ENCODE results near the gene ARPC4. TPM values are rescaled to one million over a fixed set of nuclear protein-coding genes. Genes with fewer than 3 reads are reported as not detected.
A peak's percentile ranks its signal among the peaks of the same experiment; 100 is the strongest.

Gene ARPC4
- total RNA-seq, 4 donors from 2014 or later, result 111 to 165 (median 135) TPM

- Histone ChIP-seq H3K27ac (no peak overlapping the region), H3K4me1 (peaks cover 10 to 31% (median 17%) of the 10 kb centered on the region in 4 donors), H3K27me3 (no peaks in the 10 kb centered on the region), H3K4me3 (no peak overlapping the region), H3K9me3 (no peaks in the 10 kb centered on the region), H3K36me3 (peaks cover 0 to 71% (median 0%) of the 10 kb centered on the region in 3 donors)
- peak in 1 of 3 donors; percentile 3 for DNase-seq
- TF ChIP-seq POLR2A (IDR thresholded peaks at IDR 0.05), result no peak
- TF ChIP-seq, protein P1, sequence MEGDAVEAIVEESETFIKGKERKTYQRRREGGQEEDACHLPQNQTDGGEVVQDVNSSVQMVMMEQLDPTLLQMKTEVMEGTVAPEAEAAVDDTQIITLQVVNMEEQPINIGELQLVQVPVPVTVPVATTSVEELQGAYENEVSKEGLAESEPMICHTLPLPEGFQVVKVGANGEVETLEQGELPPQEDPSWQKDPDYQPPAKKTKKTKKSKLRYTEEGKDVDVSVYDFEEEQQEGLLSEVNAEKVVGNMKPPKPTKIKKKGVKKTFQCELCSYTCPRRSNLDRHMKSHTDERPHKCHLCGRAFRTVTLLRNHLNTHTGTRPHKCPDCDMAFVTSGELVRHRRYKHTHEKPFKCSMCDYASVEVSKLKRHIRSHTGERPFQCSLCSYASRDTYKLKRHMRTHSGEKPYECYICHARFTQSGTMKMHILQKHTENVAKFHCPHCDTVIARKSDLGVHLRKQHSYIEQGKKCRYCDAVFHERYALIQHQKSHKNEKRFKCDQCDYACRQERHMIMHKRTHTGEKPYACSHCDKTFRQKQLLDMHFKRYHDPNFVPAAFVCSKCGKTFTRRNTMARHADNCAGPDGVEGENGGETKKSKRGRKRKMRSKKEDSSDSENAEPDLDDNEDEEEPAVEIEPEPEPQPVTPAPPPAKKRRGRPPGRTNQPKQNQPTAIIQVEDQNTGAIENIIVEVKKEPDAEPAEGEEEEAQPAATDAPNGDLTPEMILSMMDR (IDR thresholded peaks at IDR 0.05), result no peak
Measured at GRCh38 chr3:9781978-9782603, 10.8 kb upstream of the ARPC4 start.

GRCh38 chr3:9782770-9783169 lies 10.1 kb upstream of the ARPC4 start:
- Histone ChIP-seq H3K27ac (no peak overlapping the region), H3K36me3 (peaks cover 0 to 74% (median 0%) of the 10 kb centered on the region in 3 donors)
- no peak for TF ChIP-seq POLR2A (IDR thresholded peaks at IDR 0.05)
- TF ChIP-seq, protein P1 (IDR thresholded peaks at IDR 0.05), result peak in 5 of 6 experiments; percentile 15 to 45 (median 19)

GRCh38 chr3:9783954-9784353 lies 8.9 kb upstream of the ARPC4 start:
- DNase-seq, result no peak
- peaks cover 0 to 85% (median 0%) of the 10 kb centered on the region in 3 donors for H3K36me3 ChIP-seq
- TF ChIP-seq, protein P1 (IDR thresholded peaks at IDR 0.05), result no peak
- TF ChIP-seq POLR2A (IDR thresholded peaks at IDR 0.05), result no peak

More at GRCh38 chr3:9782770-9783169, 10.1 kb upstream of the ARPC4 start:
- no peak overlapping the region for H3K4me3 ChIP-seq
- no peak for DNase-seq
- H3K4me1 ChIP-seq, result peaks cover 10 to 31% (median 17%) of the 10 kb centered on the region in 4 donors
- no peaks in the 10 kb centered on the region for H3K27me3 ChIP-seq
- no peaks in the 10 kb centered on the region for H3K9me3 ChIP-seq

DNA sequence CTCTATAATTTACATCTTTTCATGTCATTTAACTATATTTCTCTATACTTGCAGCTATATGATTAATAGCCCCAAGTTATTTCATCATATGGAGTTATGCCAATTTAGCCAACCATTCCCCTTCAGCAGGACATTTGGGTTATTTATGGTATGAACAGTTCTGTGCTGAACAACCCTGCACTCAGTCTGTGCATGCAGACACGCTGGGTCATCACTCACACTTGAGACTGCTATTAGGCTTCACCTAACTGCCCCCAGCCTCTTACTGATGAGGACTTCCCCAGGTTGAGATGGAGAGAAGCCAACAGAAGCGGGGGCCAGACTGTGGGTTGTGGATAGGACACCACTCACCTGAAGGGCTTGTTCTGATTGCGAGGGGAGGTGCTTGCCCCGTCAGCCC lies 7.9 kb upstream of the ARPC4 start:
- Histone ChIP-seq H3K9me3 (no peaks in the 10 kb centered on the region), H3K27ac (no peak overlapping the region), H3K36me3 (peaks cover 0 to 90% (median 0%) of the 10 kb centered on the region in 3 donors), H3K4me3 (no peak overlapping the region), H3K4me1 (peaks cover 0 to 14% (median 11%) of the 10 kb centered on the region in 4 donors), H3K27me3 (no peaks in the 10 kb centered on the region)
- TF ChIP-seq, protein P1 (IDR thresholded peaks at IDR 0.05), result no peak
- no peak for TF ChIP-seq POLR2A (IDR thresholded peaks at IDR 0.05)
- no peak for DNase-seq

More at GRCh38 chr3:9783954-9784353, 8.9 kb upstream of the ARPC4 start:
- no peaks in the 10 kb centered on the region for H3K27me3 ChIP-seq
- H3K4me1 ChIP-seq, result peaks cover 3 to 24% (median 14%) of the 10 kb centered on the region in 4 donors
- no peaks in the 10 kb centered on the region for H3K9me3 ChIP-seq
- H3K27ac ChIP-seq, result no peak overlapping the region
- no peak overlapping the region for H3K4me3 ChIP-seq

- peaks cover 0 to 92% (median 0%) of the 10 kb centered on the region in 3 donors for H3K36me3 ChIP-seq
Measured at GRCh38 chr3:9785602-9786001, 7.3 kb upstream of the ARPC4 start.

More at GRCh38 chr3:9785602-9786001, 7.3 kb upstream of the ARPC4 start:
- no peak overlapping the region for H3K27ac ChIP-seq
- peaks cover 0 to 11% (median 6%) of the 10 kb centered on the region in 4 donors for H3K4me1 ChIP-seq
- no peaks in the 10 kb centered on the region for H3K9me3 ChIP-seq
- no peak for DNase-seq
- no peak overlapping the region for H3K4me3 ChIP-seq
- H3K27me3 ChIP-seq, result no peaks in the 10 kb centered on the region
- TF ChIP-seq, protein P1 (IDR thresholded peaks at IDR 0.05), result no peak
- no peak for TF ChIP-seq POLR2A (IDR thresholded peaks at IDR 0.05)

Data from Peyer's patch (tissue), 4 donors.